GM20431 (cell line): Measurements from ENCODE around the gene PYY.
"Not testable (repeated sequence)": the region's sequence is repeated elsewhere in the genome, so short reads cannot be mapped to it uniquely, and the experiment has no call there.

Experiments used
- in situ Hi-C: fragments of 300-500 bp; cut with MseI, MboI; formaldehyde crosslinking; loops from one replicate; pipeline ENCODE4 v1.15.0; 2020; ENCODE audit warnings: low sequenced_read_pairs; ENCODE audit not compliant: unreplicated experiment

The PYY gene

DNA sequence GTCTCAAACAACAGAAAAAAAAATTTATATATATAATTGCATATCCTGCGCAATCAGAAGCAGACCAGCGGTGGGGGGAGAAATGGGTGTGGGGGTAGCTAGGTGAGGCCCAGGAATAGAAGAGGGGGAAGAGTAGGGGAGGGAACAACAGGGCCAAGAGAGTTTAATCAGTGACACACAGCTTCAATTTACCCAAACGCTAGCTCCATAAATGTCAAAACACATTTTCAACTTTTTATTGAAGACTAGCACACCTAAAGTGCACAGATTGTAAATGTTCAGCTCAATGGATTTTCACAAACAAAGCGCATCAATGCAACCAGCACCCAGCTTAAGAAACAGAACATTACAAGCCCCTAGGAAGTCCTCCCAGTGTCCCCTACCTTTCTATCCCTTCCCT, 25.9 kb upstream of the PYY start:
- in situ Hi-C loops, result no loop called here

DNA sequence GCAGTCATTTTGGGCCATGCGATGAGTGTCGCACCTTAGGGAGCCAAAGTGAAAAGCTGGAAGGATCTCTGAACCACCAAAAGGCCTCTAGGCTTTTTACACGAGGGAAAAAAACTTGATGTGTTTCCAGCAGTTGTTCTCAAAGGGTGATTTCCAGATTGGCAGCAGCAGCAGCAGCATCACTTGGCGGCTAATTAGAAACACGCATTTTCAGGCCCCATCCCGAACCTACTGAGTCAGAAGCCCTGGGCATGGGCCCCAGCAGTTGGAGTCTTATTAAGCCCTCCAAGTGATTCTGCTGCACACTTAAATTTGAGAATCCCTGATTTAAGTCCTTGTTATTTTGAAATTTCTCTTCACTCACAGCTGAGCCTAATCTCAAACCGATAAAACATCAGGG, 25.3 kb upstream of the PYY start:
- in situ Hi-C loops, result no loop called here

DNA sequence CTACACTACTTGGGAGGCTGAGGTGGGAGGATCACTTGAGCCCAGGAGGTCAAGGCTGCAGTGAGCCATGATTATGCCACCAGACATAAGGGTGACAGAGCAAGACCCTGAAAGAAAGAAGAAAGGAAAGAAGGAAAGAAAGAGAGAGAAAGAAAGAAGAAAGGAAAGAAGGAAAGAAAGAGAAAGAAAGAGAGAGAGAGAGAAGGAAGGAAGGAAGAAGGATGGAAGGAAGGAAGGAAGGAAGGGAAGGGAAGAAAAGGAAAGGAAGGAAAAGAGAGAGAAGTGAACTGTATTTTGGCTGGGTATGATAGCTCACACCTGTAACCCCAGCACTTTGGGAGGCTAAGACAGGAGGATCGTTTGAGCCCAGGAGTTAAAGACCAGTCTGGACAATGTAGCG, 24.3 kb upstream of the PYY start:
- in situ Hi-C loops, result no loop called here

DNA sequence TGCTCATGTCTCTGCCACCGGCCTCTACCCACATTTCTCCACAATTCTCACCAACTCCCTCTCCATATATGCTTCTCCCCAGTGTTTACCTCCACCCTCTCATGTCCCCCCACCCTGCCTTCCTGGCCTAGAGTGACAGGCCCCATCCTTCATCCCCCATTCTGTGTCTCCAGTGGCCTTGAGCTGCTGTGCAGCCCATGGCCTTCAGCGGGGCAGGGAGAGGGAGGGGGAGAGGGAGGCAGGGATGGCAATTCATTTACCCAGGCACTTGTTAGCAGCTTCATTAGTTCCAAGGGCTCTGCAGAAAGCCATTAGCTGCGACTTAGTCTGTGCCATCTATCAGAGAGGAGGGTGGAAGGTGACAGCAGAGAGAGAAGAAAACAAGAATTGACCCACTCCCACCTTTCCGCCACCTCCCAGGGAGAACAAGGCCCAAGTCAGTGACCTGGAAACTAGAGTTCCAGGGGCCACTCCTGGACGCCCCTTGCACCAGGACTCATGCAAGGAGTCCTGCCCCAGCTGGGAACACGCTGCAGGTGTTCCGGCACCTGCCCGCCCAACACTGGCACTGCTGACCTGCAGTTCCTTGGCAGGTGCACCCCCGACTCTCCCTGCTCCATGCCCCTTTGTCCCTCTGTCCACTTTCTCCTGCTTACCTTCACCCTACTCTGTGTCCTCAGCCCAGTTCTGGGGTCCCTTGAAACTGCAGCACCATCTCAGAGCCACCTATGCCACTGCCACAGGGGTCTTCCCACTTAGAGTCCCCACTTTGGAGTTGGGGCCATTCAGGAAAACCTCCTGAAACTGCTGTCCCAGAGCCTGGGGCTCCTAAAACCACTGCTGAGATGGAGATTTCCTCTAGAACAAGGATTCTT, 23.5 kb upstream of the PYY start:
- in situ Hi-C loops, result no loop called here

DNA sequence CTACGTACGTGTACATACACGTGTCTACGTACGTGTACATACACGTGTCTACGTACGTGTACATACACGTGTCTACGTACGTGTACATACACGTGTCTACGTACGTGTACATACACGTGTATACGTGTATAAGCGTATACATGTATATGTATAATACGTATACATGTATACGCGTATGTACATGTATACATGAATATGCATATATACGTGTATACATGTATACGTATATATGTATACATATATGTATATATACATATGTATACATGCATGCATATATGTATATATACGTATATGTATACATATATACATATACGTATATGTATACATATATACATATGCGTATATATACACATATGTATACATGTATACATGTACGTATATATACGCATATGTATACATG, 22.2 kb upstream of the PYY start:
- in situ Hi-C loops, result no loop called here

DNA sequence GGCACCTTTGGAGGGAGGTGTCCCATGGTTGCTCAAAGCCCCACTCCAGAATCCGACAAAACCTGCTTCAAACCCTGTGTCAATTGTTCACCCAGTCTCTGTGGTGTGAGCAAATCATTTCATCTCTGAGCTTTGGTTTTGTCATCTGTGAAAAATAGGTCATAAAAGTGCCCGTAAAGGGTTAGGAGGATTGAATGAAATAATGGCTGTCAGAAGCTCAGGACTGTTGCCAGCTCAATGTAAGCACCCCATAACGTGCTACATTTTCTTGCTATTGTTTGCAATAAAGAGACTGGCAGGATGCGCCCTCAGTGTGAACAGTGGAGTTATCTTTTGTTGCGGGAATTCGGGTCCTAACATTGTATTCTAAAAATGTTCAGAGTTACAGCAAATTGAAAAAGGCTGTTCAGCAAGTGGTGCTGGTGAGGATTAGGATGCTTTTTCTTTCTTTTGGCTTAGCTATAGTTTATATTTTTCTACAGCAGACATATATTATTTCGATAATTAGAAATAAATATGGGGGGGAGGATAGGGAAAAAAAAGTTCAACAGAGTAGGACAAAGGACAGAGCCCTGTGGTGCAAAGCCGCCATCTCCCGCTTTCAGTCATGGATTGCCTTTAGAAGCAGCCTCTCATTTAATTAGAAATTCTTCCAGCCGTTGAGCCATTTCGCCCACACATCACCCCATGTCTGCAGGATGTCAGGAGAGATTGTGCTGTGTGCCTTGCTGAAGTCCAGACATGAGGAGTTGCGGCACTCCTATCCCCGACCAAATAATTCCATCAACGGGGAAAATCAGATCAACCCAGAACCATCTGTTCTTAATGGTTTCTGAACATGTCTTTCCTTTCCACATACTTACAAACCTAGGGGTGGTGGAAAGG, 20.9 kb upstream of the PYY start:
- in situ Hi-C loops, result no loop called here

DNA sequence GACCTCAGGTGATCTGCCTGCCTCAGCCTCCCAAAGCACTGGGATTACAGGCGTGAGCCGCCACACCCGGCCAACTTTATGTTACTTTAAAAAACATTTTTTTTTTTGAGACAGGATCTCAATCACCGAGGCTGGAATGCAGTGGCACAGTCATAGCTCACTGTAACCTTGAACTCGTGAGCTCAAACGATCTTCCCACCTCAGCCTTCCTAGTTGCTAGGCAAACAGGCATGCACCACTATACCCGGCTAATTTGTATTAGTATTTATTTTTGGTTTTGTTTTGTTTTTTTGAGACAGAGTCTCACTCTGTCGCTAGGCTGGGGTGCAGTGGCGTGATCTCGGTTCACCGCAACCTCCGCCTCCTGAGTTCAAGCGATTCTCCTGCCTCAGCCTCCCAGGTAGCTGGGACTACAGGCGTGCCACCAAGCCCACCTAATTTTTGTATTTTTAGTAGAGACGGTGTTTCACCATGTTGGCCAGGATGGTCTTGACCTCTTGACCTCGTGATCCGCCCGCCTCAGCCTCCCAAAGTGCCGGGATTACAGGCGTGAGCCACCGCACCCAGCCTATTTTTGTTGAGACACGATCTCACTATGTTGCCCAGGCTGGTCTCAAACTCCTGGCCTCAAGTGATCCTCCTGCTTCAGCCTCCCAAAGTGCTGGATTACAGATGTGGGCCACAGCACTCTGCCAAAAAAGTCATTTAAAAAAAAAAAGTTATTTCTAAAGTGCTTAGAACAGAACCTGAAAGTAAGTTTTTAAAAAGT, 18.9 kb upstream of the PYY start:
- in situ Hi-C loops, result not testable (repeated sequence)

DNA sequence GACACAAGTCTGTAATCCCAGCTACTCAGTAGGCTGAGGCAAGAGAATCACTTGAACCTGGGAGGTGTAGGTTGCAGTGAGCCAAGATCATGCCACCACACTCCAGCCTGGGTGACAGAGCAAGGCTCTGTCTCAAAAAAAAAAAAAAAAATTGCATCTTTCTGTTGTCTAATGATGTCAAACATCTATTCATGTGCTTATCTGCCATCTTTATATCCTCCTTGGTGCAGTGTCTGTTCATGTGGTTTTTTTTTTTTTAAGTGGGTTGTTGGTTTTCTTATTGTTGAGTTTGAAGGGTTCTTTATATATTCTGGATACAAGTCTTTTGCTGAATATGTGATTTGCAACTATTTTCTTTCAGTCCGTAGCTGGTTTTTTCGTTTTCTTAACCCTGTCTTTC, 17.7 kb upstream of the PYY start:
- in situ Hi-C loops, result not testable (repeated sequence)

DNA sequence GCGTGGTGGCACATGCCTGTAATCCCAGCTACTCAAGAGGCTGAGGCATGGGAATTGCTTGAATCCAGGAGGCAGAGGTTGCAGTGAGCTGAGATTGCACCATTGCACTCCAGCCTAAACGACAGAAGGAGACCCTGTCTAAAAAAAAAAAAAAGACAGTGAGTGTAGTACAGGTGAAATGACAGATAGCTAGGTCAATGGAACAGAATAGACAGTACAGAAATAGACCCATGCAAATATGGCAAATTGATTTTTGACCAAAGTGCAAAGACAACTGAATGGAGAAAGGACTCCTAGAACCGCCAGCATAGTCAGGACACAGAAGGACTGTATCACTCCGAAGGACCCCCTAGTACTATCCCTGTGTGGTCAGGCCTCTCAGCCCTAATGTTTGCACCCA, 16.6 kb upstream of the PYY start:
- in situ Hi-C loops, result no loop called here

DNA sequence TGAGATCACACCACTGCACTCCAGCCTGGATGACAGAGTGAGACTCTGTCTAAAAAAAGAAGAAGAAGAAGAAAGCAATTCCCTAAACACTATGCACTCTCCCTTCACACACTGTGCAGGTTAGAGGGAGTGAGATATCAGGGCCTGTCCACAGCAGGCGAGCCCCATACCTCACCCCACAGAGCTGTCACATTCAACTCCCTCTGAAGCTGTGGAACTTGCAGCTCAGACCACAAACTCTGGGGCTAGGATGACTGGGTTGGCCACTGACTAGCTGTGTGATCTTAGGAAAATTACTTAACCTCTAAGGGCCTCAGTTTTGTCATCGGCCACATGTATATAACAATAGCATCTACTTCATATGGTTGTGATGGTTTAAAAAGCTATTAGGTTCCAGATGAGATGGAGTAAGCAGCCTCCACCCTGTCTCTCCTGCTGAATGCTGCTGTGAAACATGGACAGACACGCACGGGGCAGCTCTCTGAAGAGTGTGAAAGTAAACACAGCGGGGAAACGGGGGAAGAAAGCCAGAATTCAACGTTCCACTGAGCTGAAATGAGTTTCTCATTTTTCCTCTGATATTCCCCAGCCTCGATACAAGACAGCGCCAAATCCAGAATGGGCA, 13.6 kb upstream of the PYY start:
- in situ Hi-C loops, result no loop called here

DNA sequence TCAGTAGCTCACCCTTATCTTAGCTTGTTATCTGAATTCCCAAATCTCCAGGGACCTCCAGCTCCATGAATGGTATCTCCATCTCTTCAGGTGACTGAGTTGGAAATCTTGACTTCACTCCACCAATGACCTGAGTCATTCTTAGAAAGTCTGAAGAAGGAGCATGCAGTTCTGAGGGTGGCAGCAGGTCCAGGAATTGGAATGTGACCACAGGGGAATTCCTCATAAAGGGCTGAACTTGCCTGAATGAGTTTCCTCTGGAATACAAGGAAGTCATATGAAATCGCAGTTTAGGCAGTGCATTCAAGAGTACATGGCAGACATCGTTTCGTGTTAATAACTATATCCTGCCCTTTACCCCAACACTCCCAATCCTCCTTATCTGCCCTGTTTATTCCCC, 12.5 kb upstream of the PYY start:
- in situ Hi-C loops, result no loop called here

DNA sequence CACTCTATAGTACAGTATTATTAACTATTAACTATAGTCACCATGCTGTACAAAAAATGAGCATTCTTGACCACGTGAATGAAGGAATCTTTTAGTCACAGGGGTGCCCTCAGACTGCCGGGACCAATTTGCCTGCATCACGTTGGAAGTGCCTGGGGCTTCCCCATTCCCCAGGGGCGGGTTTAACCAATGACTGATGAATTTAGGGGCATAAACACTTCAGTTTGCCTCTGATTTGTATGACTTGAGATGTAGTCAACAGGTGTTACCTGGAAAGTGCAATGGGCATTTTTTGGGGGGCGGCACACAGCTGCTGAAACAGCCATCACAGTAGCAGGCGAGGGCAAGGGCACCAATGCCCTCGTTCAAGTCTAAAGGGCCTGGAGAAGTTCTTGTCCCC, 8.7 kb upstream of the PYY start:
- in situ Hi-C loops, result no loop called here

DNA sequence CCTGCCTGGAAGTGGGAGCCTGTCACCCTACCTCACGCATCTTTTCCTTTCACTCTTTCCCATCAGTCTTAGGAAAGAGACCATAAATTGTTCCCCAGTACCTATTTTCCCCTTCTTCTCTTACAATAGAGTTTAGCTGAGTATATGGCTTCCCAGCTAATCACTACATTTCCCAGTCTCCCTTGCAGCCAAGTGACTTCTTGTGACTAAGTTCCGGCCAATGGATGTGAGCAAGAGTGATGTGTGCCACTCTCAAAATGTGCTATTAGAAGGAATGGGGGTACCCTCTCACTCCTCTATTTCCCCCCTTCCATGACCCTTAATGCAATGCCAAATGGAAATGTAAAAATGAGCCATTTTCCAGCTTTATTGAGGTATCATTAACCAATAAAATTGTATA, 8.2 kb upstream of the PYY start:
- in situ Hi-C loops, result no loop called here

DNA sequence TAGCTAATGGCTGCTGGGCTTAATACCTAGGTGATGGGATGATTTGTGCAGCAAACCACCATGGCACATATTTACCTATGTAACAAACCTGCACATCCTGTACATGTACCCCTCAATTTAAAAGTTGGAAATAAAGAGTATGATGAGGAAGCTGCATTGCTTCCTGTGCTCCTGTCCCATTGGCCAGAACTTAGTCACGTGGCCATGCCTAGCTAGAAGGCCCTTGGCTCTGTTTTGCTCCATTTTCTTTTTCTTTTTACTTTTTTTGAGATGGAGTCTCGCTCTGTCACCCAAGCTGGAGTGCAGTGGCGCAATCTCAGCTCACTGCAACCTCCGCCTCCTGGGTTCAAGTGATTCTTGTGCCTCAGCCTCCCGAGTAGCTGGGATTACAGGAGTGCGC, 7.6 kb upstream of the PYY start:
- in situ Hi-C loops, result not testable (repeated sequence)

DNA sequence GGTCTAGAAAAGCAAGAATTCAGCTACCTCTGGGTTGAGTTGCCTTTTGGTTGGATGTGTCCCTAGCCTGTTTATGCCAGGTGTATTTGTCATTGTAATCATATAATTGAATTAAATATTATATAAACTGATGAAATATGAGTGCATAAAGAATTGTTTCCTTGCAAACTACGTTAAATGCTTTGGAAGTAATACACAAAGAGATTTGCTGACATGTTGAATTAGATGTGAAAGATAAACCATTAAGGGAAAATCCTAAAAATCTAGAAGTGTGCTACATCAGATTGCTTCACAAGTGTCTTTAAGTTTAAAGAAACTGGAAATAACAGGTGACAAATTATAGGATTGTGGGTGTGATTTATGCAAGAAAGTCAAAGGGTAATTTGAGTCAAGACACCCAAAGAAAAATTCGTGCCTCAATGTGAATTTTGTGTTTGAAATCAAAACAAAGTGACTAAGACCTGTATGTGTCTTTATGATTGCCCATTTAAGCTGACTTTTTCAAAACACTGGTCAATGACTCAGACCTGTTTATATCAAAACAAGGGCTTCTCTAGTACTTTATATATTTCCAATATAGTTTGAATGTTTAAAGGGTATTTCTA, 5.1 kb upstream of the PYY start:
- in situ Hi-C loops, result no loop called here

DNA sequence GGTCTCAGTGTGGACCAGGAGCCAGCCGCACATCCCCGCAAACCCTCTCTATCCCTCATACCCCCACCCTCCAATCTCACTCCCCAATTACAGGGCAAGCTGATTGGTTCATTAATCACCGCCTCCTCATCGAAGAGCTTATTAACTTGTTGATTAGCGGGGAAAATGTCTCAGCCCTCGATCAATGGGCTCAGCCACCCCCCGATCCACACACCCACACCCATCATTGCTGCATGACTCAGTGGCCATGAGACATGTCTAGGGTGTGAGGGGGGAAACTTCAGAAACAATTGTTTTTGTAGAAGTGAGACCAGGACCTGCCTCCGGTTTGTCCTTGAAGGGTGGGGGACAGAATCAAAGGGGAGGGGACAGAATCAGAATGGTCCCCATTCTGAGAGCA, 2.5 kb upstream of the PYY start:
- in situ Hi-C loops, result no loop called here

DNA sequence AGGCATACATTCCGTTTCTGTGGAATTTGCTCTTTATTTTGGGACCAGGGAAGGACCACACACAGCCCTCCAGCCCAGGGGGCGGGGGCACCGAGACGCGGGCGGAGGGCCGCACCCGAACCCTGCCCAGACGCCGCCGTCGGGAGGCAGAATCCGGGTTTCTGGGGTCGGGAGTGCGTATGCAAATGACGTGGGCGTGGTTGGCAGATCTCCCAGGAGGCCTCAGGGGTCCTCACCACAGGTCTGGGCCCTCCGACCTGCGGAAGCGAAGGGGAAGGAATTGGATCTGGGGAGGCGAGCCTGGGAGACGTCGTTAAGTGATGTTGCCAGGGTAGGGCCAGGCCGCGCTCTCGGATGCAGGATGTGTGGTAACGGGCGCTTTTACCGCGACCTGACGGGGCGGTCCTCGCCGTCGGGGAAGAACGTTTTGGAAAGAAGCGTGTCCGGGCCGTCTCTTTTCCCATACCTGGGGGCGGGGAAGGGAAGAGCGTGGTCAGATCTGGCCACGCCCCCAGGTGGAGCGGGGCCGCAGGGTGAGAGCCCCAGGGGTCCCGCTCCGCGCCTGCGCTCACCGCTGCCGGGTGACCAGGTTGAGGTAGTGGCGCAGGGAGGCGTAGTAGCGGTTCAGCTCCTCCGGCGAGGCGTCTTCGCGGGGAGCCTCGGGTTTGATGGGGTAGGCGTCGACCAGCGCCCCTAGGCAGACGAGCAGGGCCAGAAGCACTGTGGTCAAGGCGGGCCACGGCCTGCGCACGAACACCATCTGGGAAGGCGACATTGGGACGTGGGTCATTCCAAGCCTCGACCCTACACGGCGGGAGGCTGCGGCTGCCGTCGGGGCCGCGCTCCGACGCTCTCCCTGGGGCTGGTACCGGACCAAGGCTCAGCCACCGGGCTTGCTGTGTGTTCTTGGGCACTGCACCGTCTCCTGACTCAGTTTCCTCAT, 745 bp downstream of the PYY start:
- in situ Hi-C loops, result no loop called here

DNA sequence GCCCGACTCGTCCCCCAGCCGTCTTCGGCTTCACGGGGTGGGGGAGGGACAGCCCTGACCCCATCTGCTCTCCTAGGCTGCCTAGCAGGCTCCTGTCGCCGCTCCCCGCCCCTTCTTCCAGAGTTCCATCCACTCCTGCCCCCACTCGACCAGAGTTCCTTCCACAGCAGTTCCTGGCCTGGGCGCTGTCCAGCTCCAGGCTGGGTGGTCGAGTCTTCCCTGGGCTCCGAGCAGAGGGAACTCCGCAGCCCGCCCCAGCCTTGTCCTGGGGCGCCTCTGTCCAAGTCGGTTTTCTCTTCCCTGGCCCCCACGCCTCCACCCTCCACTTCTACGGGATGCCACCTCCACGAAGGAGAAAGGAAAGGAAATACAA, 1.4 kb downstream of the PYY start:
- in situ Hi-C loops, result no loop called here

DNA sequence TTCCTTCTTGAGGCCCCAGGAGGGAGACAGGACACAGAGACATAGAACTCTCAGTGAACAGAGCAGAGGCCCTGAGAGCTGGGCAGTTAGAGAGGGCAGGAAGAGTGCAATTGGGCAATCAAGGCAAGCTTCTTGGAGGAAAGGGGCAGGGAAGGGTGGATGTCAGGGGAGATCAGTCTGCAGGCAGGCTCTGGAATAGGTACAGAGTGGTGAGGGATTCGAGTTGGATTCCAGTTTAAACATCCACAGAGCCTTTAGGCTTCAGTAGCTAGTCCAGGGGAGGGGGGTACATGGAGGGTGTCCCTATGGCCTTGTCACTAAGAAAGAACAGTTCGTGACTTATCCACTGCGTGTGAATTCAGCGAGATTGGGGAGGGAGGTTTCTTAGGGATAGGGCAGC, 2.0 kb downstream of the PYY start:
- in situ Hi-C loops, result no loop called here
